ENCODE data around the gene TLL2. TPM values are rescaled to one million over a fixed set of nuclear protein-coding genes. Genes with fewer than 3 reads are reported as not detected.

The TLL2 gene
- total and polyA plus RNA-seq, 2 experiments from 2014 or later: 2.6 to 3.0 TPM

- no peak for TF ChIP-seq ETS1 (IDR thresholded peaks at IDR 0.05)
- no peak for TF ChIP-seq POLR2AphosphoS5 (IDR thresholded peaks at IDR 0.05; ENCODE audit: low read depth)
- TF ChIP-seq CREB1 (CRISPR knock-in tag; IDR thresholded peaks at IDR 0.05; ENCODE audit: low read depth): no peak
- TF ChIP-seq JUNB (IDR thresholded peaks at IDR 0.05; ENCODE audit: unreplicated experiment): no peak
- TF ChIP-seq EZH2 (IDR thresholded peaks at IDR 0.05; ENCODE audit: low read depth, unreplicated experiment): no peak
- TF ChIP-seq NANOG (IDR thresholded peaks at IDR 0.05; ENCODE audit: borderline replicate concordance): no peak
- no peak for TF ChIP-seq STAT1 (IDR thresholded peaks at IDR 0.05; ENCODE audit: unreplicated experiment)
- TF ChIP-seq EZH2phosphoT487 (IDR thresholded peaks at IDR 0.05; ENCODE audit: unreplicated experiment): no peak
- no peak for TF ChIP-seq ZNF114 (CRISPR knock-in tag; IDR thresholded peaks at IDR 0.05)
Observed at GRCh38 chr10:96365571-96365970, 148.2 kb downstream of the TLL2 start (continued).

- H3K4me3 Mint-ChIP-seq: no peak overlapping the region
- no peak overlapping the region for H2AFZ ChIP-seq
- no peak overlapping the region for H3K27ac ChIP-seq (ENCODE audit: low read depth)
- H3K4me2 ChIP-seq: no peak overlapping the region
- H3K4me1 ChIP-seq (ENCODE audit: insufficient read depth): no peaks in the 10 kb centered on the region
- peaks cover 4% of the 10 kb centered on the region for H3K27me3 Mint-ChIP-seq (ENCODE audit: insufficient read depth, low read depth, poor library complexity)
- no peaks in the 10 kb centered on the region for H3F3A ChIP-seq (replicated peaks; ENCODE audit: low read depth)
- TF ChIP-seq STAT1 (IDR thresholded peaks at IDR 0.05; ENCODE audit: unreplicated experiment) (no peak), REST (IDR thresholded peaks at IDR 0.05; ENCODE audit: unreplicated experiment) (no peak), ETS1 (IDR thresholded peaks at IDR 0.05) (no peak), NANOG (IDR thresholded peaks at IDR 0.05; ENCODE audit: borderline replicate concordance) (no peak), CTCF (conservative IDR thresholded peaks at IDR 0.05; ENCODE audit: low read depth in 2 of 2) (peak in 1 of 2 experiments; percentile 15; a peak in 1 of 4 replicates)
- no peak overlapping the region for H3K4me3 ChIP-seq
- no peak overlapping the region for H3K27ac Mint-ChIP-seq
- no peak for DNase-seq (ENCODE audit: low spot score)
- H3K79me2 ChIP-seq (replicated peaks; ENCODE audit: insufficient read depth): no peaks in the 10 kb centered on the region
- H3K27me3 ChIP-seq (ENCODE audit: insufficient read depth): no peaks in the 10 kb centered on the region
- no peaks in the 10 kb centered on the region for H3K36me3 Mint-ChIP-seq (ENCODE audit: low read depth)
- H3K9me3 Mint-ChIP-seq: no peaks in the 10 kb centered on the region
- peaks cover 3% of the 10 kb centered on the region; the same call in 1 of the 2 replicates for H3K9me2 ChIP-seq (ENCODE audit: insufficient read depth)
- no peaks in the 10 kb centered on the region for H4K20me1 ChIP-seq (replicated peaks; ENCODE audit: insufficient read depth)
- ATAC-seq: no peak
- H3K4me1 Mint-ChIP-seq: peaks cover 5% of the 10 kb centered on the region; the same call in 2 of the 3 replicates
- H3K36me3 ChIP-seq (ENCODE audit: insufficient read depth): no peaks in the 10 kb centered on the region
Observed at GRCh38 chr10:96360766-96361165, 153.0 kb downstream of the TLL2 start.
